ENCODE data around the gene CSNK2A3. TPM values are rescaled to one million over a fixed set of nuclear protein-coding genes. Genes with fewer than 3 reads are reported as not detected.

CSNK2A3 gene
- total RNA-seq, 4 donors from 2014 or later: 1.5 to 6.8 (median 2.7) TPM

- Histone ChIP-seq H3K27me3 (no peaks in the 10 kb centered on the region), H3K27ac (no peak overlapping the region), H3K9me3 (no peaks in the 10 kb centered on the region), H3K36me3 (peaks cover 7% of the 10 kb centered on the region), H3K4me1 (peaks cover 7% of the 10 kb centered on the region), H3K4me3 (no peak overlapping the region)
- TF ChIP-seq CTCF (IDR thresholded peaks at IDR 0.05) (no peak), POLR2A (IDR thresholded peaks at IDR 0.05) (no peak), POLR2AphosphoS5 (IDR thresholded peaks at IDR 0.05) (no peak), EP300 (IDR thresholded peaks at IDR 0.05) (no peak)
- no peak for DNase-seq (ENCODE audit: low spot score in 2 of 2)
- 96% methylated on average over 6 of the region's 8 CpGs for WGBS
These were observed 19.4 kb upstream of the CSNK2A3 start for GRCh38 chr11:11372461-11372860.

GRCh38 chr11:11370962-11371303, 17.9 kb upstream of the CSNK2A3 start:
- Histone ChIP-seq H3K27ac (no peak overlapping the region), H3K27me3 (no peaks in the 10 kb centered on the region), H3K36me3 (peaks cover 5% of the 10 kb centered on the region), H3K9me3 (no peaks in the 10 kb centered on the region), H3K4me3 (no peak overlapping the region), H3K4me1 (peaks cover 7% of the 10 kb centered on the region)
- 56% methylated on average over 6 of the region's 6 CpGs for WGBS
- no peak for DNase-seq (ENCODE audit: low spot score in 2 of 2)
- no peak for TF ChIP-seq CTCF (IDR thresholded peaks at IDR 0.05)
- TF ChIP-seq POLR2A (IDR thresholded peaks at IDR 0.05): no peak
- no peak for TF ChIP-seq POLR2AphosphoS5 (IDR thresholded peaks at IDR 0.05)
- no peak for TF ChIP-seq EP300 (IDR thresholded peaks at IDR 0.05)

- TF ChIP-seq CTCF (IDR thresholded peaks at IDR 0.05) (no peak), EP300 (IDR thresholded peaks at IDR 0.05) (no peak), POLR2AphosphoS5 (IDR thresholded peaks at IDR 0.05) (no peak), POLR2A (IDR thresholded peaks at IDR 0.05) (no peak)
- Histone ChIP-seq H3K9me3 (no peaks in the 10 kb centered on the region), H3K4me3 (no peak overlapping the region), H3K36me3 (peaks cover 5% of the 10 kb centered on the region), H3K27ac (no peak overlapping the region), H3K4me1 (peaks cover 7% of the 10 kb centered on the region), H3K27me3 (no peaks in the 10 kb centered on the region)
- 53% methylated on average over 8 of the region's 8 CpGs for WGBS
- no peak for DNase-seq (ENCODE audit: low spot score in 2 of 2)
These were observed 17.4 kb upstream of the CSNK2A3 start for GRCh38 chr11:11370255-11370961.

GRCh38 chr11:11366793-11367192, 13.7 kb upstream of the CSNK2A3 start:
- Histone ChIP-seq H3K9me3 (no peaks in the 10 kb centered on the region), H3K27ac (no peak overlapping the region), H3K4me1 (peaks cover 7% of the 10 kb centered on the region), H3K27me3 (no peaks in the 10 kb centered on the region), H3K36me3 (no peaks in the 10 kb centered on the region), H3K4me3 (no peak overlapping the region)
- DNase-seq (ENCODE audit: low spot score in 2 of 2): no peak
- 94% methylated on average over 1 of the region's 1 CpG for WGBS
- TF ChIP-seq POLR2A (IDR thresholded peaks at IDR 0.05) (no peak), EP300 (IDR thresholded peaks at IDR 0.05) (no peak), CTCF (IDR thresholded peaks at IDR 0.05) (no peak), POLR2AphosphoS5 (IDR thresholded peaks at IDR 0.05) (no peak)

- no peak for DNase-seq (ENCODE audit: low spot score in 2 of 2)
- H3K36me3 ChIP-seq: no peaks in the 10 kb centered on the region
- H3K4me1 ChIP-seq: no peaks in the 10 kb centered on the region
- H3K9me3 ChIP-seq: no peaks in the 10 kb centered on the region
- H3K27ac ChIP-seq: no peak overlapping the region
- TF ChIP-seq POLR2A (IDR thresholded peaks at IDR 0.05): no peak
- no peak for TF ChIP-seq CTCF (IDR thresholded peaks at IDR 0.05)
- no peak for TF ChIP-seq EP300 (IDR thresholded peaks at IDR 0.05)
- TF ChIP-seq POLR2AphosphoS5 (IDR thresholded peaks at IDR 0.05): no peak
- H3K27me3 ChIP-seq: no peaks in the 10 kb centered on the region
- H3K4me3 ChIP-seq: no peak overlapping the region
These were observed 10.6 kb upstream of the CSNK2A3 start for GRCh38 chr11:11363674-11364073.
